DOHH2 (cell line): ENCODE results near the gene TPCN1.

Experiments used
- EZH2phosphoT487 ChIP-seq: fragments of 200-600 bp; sonication (generic); IDR thresholded peaks from 2 replicates; pipeline ENCODE4 v1.6.1; 2017; ENCODE audit warnings: borderline replicate concordance, mild to moderate bottlenecking, antibody characterized with exemption, low read length, moderate library complexity, mixed read lengths
- TF ChIP-seq, protein P1 (sequence below): fragments of 200-600 bp; sonication (generic); IDR thresholded peaks from one replicate; pipeline ENCODE4 v1.5.1; 2014; ENCODE audit warnings: antibody characterized with exemption, mild to moderate bottlenecking, low read depth, low read length; ENCODE audit not compliant: poor library complexity, severe bottlenecking

GRCh38 chr12:113346353-113346752, 125.1 kb downstream of the TPCN1 start:
- TF ChIP-seq, protein P1, sequence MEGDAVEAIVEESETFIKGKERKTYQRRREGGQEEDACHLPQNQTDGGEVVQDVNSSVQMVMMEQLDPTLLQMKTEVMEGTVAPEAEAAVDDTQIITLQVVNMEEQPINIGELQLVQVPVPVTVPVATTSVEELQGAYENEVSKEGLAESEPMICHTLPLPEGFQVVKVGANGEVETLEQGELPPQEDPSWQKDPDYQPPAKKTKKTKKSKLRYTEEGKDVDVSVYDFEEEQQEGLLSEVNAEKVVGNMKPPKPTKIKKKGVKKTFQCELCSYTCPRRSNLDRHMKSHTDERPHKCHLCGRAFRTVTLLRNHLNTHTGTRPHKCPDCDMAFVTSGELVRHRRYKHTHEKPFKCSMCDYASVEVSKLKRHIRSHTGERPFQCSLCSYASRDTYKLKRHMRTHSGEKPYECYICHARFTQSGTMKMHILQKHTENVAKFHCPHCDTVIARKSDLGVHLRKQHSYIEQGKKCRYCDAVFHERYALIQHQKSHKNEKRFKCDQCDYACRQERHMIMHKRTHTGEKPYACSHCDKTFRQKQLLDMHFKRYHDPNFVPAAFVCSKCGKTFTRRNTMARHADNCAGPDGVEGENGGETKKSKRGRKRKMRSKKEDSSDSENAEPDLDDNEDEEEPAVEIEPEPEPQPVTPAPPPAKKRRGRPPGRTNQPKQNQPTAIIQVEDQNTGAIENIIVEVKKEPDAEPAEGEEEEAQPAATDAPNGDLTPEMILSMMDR: no peak
- TF ChIP-seq EZH2phosphoT487: no peak
